GM21390 (cell line): ENCODE measurements around the gene CD96.
"Not testable (repeated sequence)": the region's sequence is repeated elsewhere in the genome, so short reads cannot be mapped to it uniquely, and the experiment has no call there.

ENCODE experiments used
- ATAC-seq: cut with Tn5 transposase; IDR thresholded peaks from one replicate; pipeline ENCODE4 v1.9.1; 2021; ENCODE audit not compliant: unreplicated experiment

The CD96 gene

DNA sequence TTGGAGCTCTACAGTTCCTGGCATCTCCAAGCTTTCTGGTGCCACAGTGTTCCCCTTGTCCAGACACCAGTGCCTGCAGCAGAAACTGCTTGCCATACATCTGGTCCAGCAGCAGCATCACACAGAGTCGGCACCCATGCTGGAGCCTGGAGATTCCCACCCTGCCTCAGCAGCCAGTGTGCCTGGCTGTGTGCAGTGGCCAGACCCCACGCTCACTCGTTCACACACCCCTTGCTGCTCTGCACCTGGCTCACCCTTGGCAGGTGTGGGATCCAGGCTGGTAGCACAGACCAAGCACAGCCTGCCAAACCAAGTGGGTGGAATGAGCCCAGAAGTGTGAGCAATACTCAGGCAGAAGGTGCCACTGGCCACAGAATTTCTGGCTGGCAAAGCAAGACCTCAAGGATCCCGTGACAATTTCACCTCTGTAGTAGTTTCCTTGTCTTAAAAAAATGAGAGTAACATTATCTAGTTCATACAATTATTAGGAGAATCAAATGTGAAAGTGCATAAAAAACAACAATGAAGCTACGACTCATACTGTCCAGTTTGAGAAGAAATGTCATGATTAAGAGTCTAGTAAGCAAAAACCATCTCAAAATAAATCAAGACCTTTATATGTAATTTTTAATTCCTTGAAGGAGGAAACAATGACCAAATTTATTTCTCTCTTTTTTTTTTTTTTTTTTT, 76.1 kb downstream of the CD96 start:
- no peak for ATAC-seq

DNA sequence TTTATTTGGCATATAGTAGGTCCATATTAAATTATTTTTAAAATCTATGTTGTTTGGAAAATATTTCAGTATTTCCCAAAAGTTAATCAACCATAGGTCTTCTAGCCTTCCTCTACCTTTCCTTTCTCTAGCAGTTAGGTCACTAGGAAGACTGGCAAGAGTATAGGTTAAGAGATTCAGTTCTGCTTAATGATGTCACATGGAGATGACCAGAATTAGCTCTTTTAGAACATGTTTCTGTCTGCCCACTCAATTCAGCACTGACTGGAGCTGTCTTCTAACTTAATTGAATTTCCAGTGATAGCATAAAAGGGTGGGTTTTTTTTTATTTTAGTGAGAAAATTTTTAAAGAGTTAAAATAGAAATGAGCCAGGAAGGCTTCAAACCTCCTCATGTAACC, 76.9 kb downstream of the CD96 start:
- ATAC-seq: no peak

GRCh38 chr3:111619833-111620232, 77.8 kb downstream of the CD96 start:
- no peak for ATAC-seq

DNA sequence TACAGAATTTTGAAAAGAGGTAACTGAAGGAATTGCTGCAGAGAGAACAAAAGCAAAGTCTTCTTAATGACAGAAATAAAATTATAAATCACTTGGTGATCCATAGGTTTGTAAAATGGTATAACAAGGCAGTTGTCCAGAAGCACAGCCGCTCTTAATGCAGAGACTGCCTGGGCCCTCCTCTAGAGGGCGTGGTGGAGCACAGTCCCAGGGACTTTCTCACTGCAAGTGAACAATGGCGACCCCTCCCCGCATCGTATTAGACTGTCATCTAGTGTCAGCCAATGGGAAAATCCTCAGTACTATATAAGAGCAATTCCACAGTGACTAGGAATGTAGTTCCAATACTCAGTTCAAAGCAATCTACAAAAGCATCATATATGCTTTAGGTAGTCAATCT, 79.5 kb downstream of the CD96 start:
- ATAC-seq: no peak

DNA sequence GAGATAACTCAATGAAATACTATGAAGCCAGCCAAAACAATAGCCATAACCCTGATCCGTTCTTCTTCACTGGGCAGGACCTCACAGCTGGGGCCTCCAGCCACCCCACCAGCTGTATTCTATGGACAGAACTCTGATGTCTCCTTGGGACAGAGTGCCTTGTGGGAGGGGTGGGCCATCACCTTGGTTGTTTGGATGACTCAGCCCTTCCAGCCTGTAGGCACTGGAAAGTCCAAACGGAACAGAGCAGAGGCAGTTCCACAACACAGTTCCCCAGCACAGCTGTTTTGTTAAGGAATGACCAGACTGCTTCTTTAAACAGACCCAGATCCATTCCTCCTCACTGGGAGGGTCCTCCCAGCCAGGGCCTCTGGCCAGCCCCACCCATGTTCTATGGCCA, 85.1 kb downstream of the CD96 start:
- ATAC-seq: no peak

GRCh38 chr3:111629018-111629417, 87.0 kb downstream of the CD96 start:
- not testable (repeated sequence) for ATAC-seq

GRCh38 chr3:111630638-111631037, 88.6 kb downstream of the CD96 start:
- not testable (repeated sequence) for ATAC-seq

DNA sequence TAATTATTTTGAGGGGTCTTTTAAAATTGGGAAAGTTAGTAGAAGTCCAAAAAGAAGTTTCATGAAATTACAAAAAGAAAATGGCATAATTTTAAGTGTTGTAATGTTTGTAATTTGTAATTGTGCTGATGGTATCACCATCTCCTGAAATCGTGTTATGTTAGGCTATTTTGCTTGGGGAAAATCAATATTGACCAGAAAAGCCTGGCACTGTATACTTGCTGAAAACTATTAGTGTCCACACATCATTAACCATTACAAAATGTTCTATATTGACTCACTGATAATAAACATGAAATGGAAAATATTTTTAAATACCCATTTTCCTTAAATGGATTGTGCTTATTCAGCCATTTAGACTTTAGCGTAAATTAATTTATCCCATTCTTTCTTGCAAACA, 93.4 kb downstream of the CD96 start:
- no peak for ATAC-seq

- no peak for ATAC-seq
These were observed 94.4 kb downstream of the CD96 start for GRCh38 chr3:111636366-111636885.

DNA sequence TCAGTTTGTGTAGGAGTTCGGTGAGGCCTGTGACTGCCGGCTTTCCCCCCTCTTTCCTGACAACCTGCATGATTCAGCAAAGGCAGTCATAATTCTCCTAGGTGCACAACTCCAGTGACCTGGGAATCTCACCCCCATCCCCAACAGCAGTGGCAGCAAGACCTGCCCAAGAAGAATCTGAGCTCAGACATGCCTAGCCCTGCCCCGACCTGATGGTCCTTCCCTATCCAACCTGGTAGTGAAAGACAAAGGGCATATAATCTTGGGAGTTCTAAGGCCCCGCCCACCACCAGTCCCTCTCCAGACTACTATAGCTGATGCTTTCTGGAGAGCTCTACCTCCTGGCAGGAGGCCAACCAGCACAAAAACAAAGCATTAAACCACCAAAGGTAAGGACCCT, 97.3 kb downstream of the CD96 start:
- ATAC-seq: no peak

DNA sequence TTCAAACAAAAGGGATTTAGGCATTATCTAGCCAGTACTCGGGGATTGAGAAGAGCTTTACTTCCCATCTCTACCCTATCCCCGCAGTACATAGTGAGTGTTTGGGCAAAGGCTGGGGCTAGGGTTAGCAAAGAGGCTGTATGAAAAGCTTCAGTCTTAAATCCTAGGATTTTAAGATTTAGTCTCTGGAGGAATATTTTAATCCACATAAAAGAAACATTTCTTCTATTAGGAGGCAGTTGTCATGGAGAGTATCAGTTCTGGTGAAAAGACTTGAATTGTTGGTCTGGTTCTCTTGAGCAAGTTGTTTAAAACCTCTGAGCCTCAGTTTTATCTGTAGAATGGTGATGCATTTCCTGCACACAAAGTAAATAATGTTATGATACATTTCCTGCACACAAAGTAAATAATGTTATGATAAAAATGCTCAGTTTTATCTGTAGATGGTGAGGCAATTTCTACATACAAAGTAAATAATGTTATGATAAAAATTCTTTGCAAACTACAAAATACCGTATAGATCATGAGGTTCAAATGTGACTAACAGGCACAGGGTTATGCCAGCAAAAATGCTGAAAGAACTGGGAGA, 107.1 kb downstream of the CD96 start:
- no peak for ATAC-seq

GRCh38 chr3:111650378-111651275, 108.6 kb downstream of the CD96 start:
- ATAC-seq: no peak

- no peak for ATAC-seq
These were observed 110.6 kb downstream of the CD96 start for GRCh38 chr3:111652492-111653180.

- no peak for ATAC-seq
These were observed 111.8 kb downstream of the CD96 start for GRCh38 chr3:111653766-111654165.

GRCh38 chr3:111662012-111662411, 120.0 kb downstream of the CD96 start:
- ATAC-seq: no peak

DNA sequence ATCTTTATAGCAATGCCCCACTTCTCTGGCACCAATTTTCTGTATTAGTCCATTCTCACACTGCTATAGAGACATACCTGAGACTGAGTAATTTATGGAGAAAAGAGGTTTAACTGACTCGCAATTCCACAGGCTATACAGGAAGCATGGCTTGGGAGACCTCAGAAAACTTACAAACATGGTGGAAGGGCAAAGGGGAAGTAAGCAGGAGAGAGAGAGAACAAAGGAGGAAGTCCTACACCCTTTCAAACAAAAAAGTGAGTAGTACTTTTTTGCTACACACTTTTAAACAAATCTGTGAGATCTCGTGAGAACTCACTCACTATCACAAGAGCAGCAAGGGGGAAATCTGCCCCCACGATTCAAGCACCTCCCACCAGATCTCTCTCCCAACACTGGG, 120.9 kb downstream of the CD96 start:
- no peak for ATAC-seq

DNA sequence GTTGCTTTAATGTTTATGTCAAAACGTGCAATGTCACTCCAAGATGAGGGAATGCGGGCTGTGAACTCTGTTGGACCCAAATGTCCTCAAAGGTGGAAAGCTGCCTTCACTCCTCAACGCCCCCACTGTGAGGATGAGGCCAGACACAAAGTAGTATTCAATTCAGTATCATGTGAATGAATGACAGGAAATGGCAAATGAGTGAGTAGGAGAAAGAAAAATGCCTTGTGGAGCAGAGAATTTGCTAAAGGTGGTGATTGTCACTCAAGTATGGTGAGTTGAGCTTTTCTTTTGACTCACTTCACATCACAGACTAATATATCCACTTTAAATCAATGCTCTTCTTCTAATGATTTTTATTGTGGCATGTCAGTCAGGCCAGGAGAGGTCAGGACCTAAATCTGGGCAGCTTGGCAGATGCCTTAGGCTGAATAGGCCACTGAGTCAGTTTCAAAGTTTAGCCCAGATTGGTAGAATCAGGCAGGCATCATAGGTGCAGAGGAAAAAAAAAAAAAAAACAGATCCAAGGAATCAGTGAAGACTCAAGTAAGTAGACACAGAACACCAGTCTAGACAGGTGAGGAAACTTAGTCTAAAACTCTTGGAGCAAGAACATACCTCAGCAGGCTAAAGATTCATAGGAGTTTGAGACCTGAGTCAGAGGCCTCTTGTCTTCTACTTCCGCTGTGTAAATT, 124.2 kb downstream of the CD96 start:
- no peak for ATAC-seq

- ATAC-seq: no peak
These were observed 125.2 kb downstream of the CD96 start for GRCh38 chr3:111667170-111667569.

- peak; percentile 98 for ATAC-seq
These were observed 125.7 kb downstream of the CD96 start for GRCh38 chr3:111667621-111668239.

GRCh38 chr3:111668326-111668725, 126.3 kb downstream of the CD96 start:
- ATAC-seq: no peak
